Lower leg skin (tissue), 3 donors: ENCODE results near the gene CYP19A1.

Source experiments
- POLR2A ChIP-seq, 2 donors: fragments of 450-650 bp; IDR thresholded peaks; one replicate each; pipeline ENCODE4 v1.6.1; 2016 to 2017; ENCODE audit warnings: antibody characterized with exemption in 2 of 2, mild to moderate bottlenecking in 1 of 2, moderate library complexity in 1 of 2
- TF ChIP-seq, protein P1 (sequence below), 3 donors: fragments of 450-650 bp; IDR thresholded peaks; one replicate each; pipeline ENCODE4 v1.5.1; 2016; ENCODE audit warnings: antibody characterized with exemption in 3 of 3, mild to moderate bottlenecking in 3 of 3, moderate library complexity in 2 of 3

DNA sequence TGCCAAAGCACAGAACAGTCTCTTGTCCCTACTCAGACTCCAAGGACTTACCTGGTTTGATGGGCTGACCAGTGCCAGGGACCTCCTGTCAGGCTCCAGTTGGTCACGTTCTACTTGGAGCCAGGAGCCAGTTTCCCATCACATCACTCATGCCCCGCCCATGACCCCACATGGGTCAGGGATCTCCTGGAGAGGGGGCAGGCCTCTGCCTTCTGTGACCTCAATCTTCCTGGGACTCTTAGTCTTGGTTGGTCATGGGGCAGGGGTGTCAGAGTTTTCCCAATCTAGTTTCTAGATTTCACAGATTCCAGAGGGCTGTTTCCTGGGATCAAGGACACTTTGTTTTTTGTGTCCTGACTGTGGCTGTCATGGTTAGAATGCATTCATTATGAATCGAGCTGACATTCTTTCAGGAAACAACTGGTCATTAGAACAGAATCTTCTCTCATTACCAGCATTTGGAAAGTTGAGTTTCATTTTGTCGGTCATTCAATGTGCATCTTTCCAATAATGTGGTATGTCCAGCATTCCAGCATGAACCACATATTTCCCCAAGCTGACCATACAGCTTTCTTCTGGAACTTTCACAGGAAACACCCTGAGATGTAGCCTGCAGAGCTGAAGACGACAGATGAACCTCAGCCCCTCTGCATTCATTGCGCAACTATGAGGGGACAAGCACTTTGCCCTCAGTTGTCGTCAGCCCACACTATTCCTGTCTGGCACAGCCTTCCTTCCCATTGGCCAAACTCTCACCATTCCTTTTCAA lies 19.8 kb downstream of the CYP19A1 start:
- no peak for TF ChIP-seq POLR2A (IDR thresholded peaks at IDR 0.05)
- TF ChIP-seq, protein P1, sequence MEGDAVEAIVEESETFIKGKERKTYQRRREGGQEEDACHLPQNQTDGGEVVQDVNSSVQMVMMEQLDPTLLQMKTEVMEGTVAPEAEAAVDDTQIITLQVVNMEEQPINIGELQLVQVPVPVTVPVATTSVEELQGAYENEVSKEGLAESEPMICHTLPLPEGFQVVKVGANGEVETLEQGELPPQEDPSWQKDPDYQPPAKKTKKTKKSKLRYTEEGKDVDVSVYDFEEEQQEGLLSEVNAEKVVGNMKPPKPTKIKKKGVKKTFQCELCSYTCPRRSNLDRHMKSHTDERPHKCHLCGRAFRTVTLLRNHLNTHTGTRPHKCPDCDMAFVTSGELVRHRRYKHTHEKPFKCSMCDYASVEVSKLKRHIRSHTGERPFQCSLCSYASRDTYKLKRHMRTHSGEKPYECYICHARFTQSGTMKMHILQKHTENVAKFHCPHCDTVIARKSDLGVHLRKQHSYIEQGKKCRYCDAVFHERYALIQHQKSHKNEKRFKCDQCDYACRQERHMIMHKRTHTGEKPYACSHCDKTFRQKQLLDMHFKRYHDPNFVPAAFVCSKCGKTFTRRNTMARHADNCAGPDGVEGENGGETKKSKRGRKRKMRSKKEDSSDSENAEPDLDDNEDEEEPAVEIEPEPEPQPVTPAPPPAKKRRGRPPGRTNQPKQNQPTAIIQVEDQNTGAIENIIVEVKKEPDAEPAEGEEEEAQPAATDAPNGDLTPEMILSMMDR (IDR thresholded peaks at IDR 0.05), result no peak
